Prostate gland (tissue), 2 donors: ENCODE measurements around the gene SCYL1.

Experiments
- POLR2A ChIP-seq: fragments of 450-650 bp; IDR thresholded peaks from one replicate; pipeline ENCODE4 v1.6.1; 2016; ENCODE audit warnings: antibody characterized with exemption, mild to moderate bottlenecking
- POLR2AphosphoS5 ChIP-seq: sonication (generic); formaldehyde crosslinking; IDR thresholded peaks from one replicate; pipeline ENCODE4 v1.6.1; 2017; ENCODE audit warnings: antibody characterized with exemption
- TF ChIP-seq, protein P1 (sequence below), 4 experiments: fragments of 200-600 bp in 2 of 4; fragments of 450-650 bp in 2 of 4; sonication (generic) in 2 of 4; IDR thresholded peaks; 1 replicate in 3 of 4; 2 replicates in 1 of 4; pipeline ENCODE4 v1.5.1; 2016 to 2019; ENCODE audit warnings: antibody characterized with exemption in 4 of 4, mild to moderate bottlenecking in 2 of 4, moderate library complexity in 2 of 4

- TF ChIP-seq, protein P1, sequence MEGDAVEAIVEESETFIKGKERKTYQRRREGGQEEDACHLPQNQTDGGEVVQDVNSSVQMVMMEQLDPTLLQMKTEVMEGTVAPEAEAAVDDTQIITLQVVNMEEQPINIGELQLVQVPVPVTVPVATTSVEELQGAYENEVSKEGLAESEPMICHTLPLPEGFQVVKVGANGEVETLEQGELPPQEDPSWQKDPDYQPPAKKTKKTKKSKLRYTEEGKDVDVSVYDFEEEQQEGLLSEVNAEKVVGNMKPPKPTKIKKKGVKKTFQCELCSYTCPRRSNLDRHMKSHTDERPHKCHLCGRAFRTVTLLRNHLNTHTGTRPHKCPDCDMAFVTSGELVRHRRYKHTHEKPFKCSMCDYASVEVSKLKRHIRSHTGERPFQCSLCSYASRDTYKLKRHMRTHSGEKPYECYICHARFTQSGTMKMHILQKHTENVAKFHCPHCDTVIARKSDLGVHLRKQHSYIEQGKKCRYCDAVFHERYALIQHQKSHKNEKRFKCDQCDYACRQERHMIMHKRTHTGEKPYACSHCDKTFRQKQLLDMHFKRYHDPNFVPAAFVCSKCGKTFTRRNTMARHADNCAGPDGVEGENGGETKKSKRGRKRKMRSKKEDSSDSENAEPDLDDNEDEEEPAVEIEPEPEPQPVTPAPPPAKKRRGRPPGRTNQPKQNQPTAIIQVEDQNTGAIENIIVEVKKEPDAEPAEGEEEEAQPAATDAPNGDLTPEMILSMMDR (IDR thresholded peaks at IDR 0.05) = no peak
- TF ChIP-seq POLR2A (no peak), POLR2AphosphoS5 (no peak)
These were observed 26.2 kb upstream of the SCYL1 start for GRCh38 chr11:65498727-65498976.
